Thoracic aorta (tissue), 2 donors: ENCODE results near the gene NTMT1. TPM values are rescaled to one million over a fixed set of nuclear protein-coding genes. Genes with fewer than 3 reads are reported as not detected.
"Not testable (repeated sequence)": the region's sequence is repeated elsewhere in the genome, so short reads cannot be mapped to it uniquely, and the experiment has no call there.

ENCODE experiments used
- ATAC-seq: fragments of 150-250 bp; one replicate; pipeline ENCODE4 v1.8.0; 2017; ENCODE audit warnings: low read depth; ENCODE audit not compliant: insufficient number of reproducible peaks, low FRiP score
- DNase-seq: peaks from one replicate; pipeline ENCODE4 v3.0.0-alpha.2; 2020; ENCODE audit warnings: low spot score
- H3K27ac ChIP-seq, 2 donors: fragments of 200-600 bp; sonication (generic); 1 replicate in 1 of 2; 2 replicates in 1 of 2; pipeline ENCODE4 v1.5.1; 2016; ENCODE audit warnings: mild to moderate bottlenecking in 2 of 2, moderate library complexity in 2 of 2
- H3K27me3 ChIP-seq: fragments of 200-600 bp; sonication (generic); replicated peaks from 2 replicates; pipeline ENCODE4 v1.6.0; 2016; ENCODE audit warnings: mild to moderate bottlenecking; ENCODE audit not compliant: insufficient read depth
- H3K36me3 ChIP-seq: fragments of 200-600 bp; sonication (generic); one replicate; pipeline ENCODE4 v1.5.1; 2016
- H3K4me1 ChIP-seq, 2 donors: fragments of 200-600 bp; sonication (generic); 1 replicate in 1 of 2; 2 replicates in 1 of 2; pipeline versions ENCODE4 v1.5.1 to v1.6.0; 2016; ENCODE audit warnings: low read depth in 2 of 2, mild to moderate bottlenecking in 1 of 2; ENCODE audit not compliant: control insufficient read depth in 1 of 2
- H3K4me3 ChIP-seq: fragments of 200-600 bp; sonication (generic); 2 replicates; pipeline ENCODE4 v1.5.1; 2016; ENCODE audit warnings: mild to moderate bottlenecking
- H3K9me3 ChIP-seq: fragments of 200-600 bp; sonication (generic); 2 replicates; pipeline ENCODE4 v1.5.1; 2016
- CTCF ChIP-seq: fragments of 200-600 bp; sonication (generic); IDR thresholded peaks from one replicate; pipeline ENCODE4 v1.5.1; 2019; ENCODE audit warnings: antibody characterized with exemption
- total RNA-seq, 2 donors: library from RNA; depleted of rRNA; stranded (reverse); fragments of >200 nt; gene quantifications; one replicate each; pipeline versions ENCODE4 v1.1.0 to v1.2.3, GENCODE V29; 2016

The NTMT1 gene
- total RNA-seq, 2 donors from 2014 or later, result 16.9 to 27.2 TPM

DNA sequence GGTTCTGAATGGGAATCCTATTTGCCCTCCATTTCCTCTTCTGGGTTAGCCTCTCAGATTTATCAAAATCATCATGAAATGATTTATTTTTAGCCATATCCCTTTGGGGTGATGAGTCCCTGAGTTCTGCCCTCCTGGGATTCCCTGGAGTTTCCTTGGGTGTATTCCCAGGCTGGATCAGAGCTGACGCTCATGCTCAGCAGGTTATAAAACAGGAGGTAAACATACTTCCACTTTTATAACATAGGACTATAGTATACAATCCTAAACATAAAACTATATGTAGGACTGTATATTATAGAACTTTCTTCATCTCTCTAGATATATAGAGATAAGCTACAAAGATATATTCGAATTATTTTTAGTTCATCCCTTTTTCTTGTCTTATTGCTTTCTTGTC, 35.1 kb downstream of the NTMT1 start:
- no peak for DNase-seq
- ATAC-seq, result no peak
- H3K9me3 ChIP-seq, result no peaks in the 10 kb centered on the region
- no peak overlapping the region for H3K27ac ChIP-seq
- no peaks in the 10 kb centered on the region for H3K4me1 ChIP-seq
- TF ChIP-seq CTCF, result no peak
- no peaks in the 10 kb centered on the region for H3K36me3 ChIP-seq
- H3K27me3 ChIP-seq, result no peaks in the 10 kb centered on the region
- H3K4me3 ChIP-seq, result no peak overlapping the region

GRCh38 chr9:129662239-129662638, 36.3 kb downstream of the NTMT1 start:
- H3K27me3 ChIP-seq, H3K4me3 ChIP-seq, ATAC-seq, H3K4me1 ChIP-seq, H3K27ac ChIP-seq, H3K36me3 ChIP-seq, DNase-seq, H3K9me3 ChIP-seq: not testable (repeated sequence)

DNA sequence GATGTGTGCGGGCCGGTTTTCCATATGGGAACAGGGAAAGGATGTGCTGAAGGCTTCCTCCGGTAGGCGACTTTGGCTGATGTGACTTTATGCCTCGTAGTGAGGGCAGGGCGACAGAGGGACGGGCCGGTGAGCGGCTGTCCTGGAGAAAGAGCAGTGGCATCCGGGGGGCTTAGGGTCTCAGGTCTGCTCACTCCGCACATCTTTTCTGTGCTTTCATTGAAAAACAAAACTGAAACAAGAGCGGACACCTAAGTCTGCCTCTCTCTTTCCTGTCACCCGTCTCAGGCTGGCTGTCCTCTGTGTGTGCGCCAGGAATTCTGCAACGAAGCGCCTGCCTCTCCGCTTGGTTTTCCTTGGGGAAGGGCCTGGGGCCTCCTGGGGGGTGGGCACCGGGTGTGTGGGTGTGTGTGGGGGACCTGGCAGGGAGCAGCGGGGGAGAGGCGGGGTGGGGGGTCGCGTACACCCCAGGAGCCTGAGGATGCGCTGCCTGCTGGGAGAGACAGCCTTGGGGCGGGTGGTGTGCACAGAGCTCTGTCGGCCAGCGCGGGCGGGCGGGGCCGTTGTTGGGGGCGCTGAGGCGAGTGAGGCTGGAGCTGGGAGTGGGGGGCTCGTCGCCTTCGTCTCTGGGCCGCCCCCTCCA, 38.9 kb downstream of the NTMT1 start:
- DNase-seq (no peak), ATAC-seq (no peak)
- no peaks in the 10 kb centered on the region for H3K9me3 ChIP-seq
- peak overlapping the region; percentile 85 for H3K4me3 ChIP-seq
- TF ChIP-seq CTCF, result no peak
- H3K27me3 ChIP-seq, result no peaks in the 10 kb centered on the region
- H3K4me1 ChIP-seq, result peaks cover 20 to 27% of the 10 kb centered on the region in 2 donors
- H3K36me3 ChIP-seq, result no peaks in the 10 kb centered on the region
- H3K27ac ChIP-seq, result peak overlapping the region; percentile 42 to 57

GRCh38 chr9:129665389-129665775, 39.4 kb downstream of the NTMT1 start, which contains the start of gene PRRX2:
PRRX2 (plus strand) TSS chr9:129665647; CDS start chr9:129665868, 221 bp downstream.
- no peaks in the 10 kb centered on the region for H3K27me3 ChIP-seq
- H3K4me1 ChIP-seq, result peaks cover 22 to 32% of the 10 kb centered on the region in 2 donors
- H3K27ac ChIP-seq, result peak within 1 kb of the TSS; percentile 51 to 82
- no peaks in the 10 kb centered on the region for H3K9me3 ChIP-seq
- peak within 1 kb of the TSS; percentile 85 for H3K4me3 ChIP-seq
- ATAC-seq (no peak), DNase-seq (peak; percentile 19)
- no peaks in the 10 kb centered on the region for H3K36me3 ChIP-seq
- TF ChIP-seq CTCF, result no peak

- ATAC-seq, result no peak
- no peak for TF ChIP-seq CTCF
- peak overlapping the region; percentile 51 to 82 for H3K27ac ChIP-seq
Observed at GRCh38 chr9:129665814-129666520, 40.0 kb downstream of the NTMT1 start.

More at GRCh38 chr9:129665814-129666520, 40.0 kb downstream of the NTMT1 start:
- Histone ChIP-seq H3K4me3 (peak overlapping the region; percentile 85), H3K4me1 (peaks cover 22 to 38% of the 10 kb centered on the region in 2 donors), H3K36me3 (no peaks in the 10 kb centered on the region), H3K27me3 (no peaks in the 10 kb centered on the region), H3K9me3 (no peaks in the 10 kb centered on the region)
- no peak for DNase-seq
